HG03095 (cell line): ENCODE results near the gene KRT80.

ENCODE experiments used
- ATAC-seq: cut with Tn5 transposase; IDR thresholded peaks from one replicate; pipeline ENCODE4 v1.9.1; 2021; ENCODE audit warnings: moderate library complexity; ENCODE audit not compliant: unreplicated experiment

The KRT80 gene

DNA sequence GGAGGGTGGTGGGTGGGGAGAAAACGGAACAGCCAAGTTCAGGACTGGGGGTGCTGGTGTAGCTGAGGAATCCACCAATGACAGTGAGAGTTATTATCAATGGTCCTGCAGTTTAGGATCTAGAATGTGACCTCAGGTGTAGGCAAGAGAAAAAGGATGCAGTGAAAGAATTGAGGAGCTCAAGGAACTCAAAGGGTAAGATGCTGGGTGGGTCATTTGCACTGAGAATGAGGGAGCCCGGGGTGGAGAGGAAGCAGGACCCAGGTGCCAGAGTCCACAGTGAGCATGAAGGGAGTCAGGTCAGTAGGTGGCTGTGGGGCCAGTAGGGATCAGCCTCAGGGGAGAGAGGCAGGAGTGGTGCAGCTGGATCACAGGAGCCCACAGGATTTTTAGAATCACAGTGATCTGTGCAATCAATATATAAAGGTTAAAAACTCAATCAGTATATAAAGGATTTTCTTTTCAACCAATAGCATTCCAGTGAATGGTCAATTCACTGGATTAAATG, 38.1 kb upstream of the KRT80 start:
- no peak for ATAC-seq

DNA sequence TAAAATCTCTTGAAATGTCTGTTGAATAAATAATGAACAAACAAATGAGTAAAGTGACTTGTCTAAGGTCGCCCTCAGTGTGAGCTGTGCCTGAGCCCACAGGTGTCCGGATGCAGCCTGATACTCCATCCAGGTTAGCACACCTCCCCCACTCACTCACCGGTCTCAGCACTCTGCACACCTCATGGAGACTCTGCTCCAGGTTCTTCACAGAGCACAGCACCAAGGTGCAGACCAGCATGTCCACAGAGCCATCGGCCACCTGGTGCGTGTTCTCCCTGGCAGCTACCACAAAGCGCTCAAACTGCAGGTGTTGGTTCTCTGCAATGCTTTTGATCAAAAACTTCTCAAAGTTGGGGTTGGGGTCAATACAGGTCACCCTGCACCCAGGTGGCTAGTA, 37.1 kb upstream of the KRT80 start:
- no peak for ATAC-seq

DNA sequence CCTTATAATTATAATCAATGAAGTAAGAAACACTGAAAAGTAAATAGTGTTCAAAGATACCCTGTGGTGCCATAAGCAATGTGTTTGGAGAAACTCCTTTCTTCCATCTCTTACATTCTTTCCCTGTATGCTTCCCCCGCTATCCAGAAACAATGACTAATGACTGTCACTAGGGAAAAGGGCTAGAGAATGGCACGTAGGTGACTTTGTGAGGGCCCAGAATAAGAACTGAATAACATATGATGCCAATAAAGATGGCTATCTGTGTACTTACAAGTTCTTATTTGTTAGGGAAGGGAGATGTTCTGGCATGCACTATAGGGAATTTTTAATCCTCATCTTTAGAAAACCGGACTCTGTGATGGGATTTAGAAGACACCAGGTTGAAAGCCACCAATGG, 36.6 kb upstream of the KRT80 start:
- ATAC-seq: no peak

DNA sequence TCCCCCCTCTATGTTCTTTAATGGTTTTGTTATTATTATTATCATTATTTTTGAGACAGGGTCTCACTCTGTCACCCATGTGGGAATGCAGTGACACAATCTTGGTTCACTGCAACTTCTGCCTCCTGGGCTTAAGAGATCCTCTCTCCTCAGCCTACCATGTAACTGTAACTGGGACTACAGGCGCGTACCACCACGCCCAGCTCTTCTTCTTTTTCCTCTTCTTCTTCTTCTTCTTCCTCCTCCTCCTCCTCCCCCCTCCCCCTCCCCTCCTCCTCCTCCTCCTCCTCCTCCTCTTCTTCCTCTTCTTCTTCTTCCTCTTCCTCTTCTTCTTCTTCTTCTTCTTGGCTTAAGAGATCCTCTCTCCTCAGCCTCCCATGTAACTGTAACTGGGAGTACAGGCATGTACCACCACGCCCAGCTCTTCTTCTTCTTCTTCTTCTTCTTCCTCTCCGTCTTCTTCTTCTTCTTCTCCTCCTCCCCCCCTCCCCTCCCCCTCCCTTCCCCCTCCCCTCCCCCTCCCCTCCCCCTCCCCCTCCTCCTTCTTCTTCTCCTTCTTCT, 35.9 kb upstream of the KRT80 start:
- ATAC-seq: no peak

DNA sequence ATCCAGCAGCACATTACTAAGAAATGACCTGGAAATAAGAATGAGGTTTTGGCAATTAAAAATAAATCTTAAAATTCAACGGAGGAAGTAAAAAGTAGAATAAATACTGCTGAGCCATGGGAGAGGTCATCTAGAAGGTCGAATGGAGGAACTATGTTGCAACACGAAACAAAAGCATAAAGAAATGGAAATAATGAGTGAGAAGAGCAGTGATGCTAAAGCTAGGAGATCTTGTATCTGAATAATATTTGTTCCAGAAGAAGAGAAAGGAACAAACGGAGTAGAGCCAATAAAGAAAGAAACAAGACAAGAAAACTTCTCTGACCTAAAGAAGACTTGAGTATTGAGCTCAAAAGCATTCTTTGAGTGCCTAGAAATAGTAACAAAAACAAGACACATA, 34.6 kb upstream of the KRT80 start:
- ATAC-seq: no peak

DNA sequence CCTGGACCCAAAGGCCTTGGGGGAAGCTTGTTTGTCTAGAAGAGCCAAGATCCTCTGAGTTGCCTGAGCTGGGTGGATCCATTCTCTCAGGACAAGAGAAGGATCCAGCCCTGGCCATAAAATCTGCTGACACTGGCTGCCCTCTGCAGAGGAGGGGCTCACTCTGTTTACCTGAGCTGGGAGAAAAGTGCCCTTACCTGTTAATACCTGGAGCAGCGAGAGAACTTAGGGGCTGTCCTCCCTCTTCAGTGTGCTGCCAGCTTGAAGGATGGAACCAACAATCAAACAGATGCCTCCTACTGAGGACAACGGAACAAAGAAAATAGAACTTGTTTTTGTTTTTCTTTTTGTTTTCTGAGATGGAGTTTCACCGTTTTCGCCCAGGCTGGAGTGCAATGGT, 33.9 kb upstream of the KRT80 start:
- no peak for ATAC-seq

DNA sequence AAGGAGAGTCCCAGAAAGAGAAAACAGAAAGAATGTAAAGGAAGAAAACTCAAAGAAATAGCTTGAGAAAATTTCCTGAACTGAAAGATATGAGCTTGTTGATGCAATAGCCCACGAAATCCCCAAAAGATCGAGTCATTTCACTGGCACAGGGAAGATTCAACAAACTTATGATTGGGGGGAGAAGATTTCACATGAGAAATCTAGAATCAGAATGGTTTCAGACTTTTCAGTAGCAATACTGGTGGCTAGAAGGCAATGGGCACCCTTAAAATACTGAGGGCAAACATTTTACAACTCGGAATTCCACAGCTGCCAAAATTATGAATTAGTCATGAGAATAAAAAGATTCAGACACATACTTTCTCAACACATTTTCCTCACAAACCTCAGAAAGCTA, 32.3 kb upstream of the KRT80 start:
- ATAC-seq: no peak

DNA sequence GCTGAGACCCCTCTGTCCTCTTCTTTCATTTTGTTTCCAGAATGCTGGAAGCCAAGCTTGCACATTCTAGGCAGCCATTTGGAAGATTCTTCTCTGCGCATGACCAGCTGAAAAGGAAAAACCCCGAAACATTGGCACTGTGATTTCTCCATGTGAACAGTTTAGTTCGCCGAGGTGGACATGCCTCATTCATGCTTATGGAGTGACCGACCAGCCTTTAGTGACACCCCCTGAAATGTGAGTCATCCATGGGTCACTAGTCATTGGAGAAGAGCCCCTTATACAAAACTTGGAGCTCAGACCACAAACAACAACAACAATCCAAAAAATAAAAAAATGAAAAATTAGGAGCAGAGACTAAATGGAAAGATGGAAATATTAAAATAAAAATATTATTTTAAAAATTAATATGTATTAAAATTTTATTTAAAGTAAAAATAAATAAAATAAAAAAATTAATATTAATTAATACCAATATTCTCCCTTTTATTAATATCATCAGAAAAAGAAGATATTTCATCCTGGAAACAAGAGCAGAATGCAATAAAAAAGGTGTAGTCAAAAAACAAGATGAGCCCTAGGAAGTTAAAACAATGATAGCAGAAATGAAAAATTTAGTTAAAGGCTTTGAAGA, 31.7 kb upstream of the KRT80 start:
- no peak for ATAC-seq

DNA sequence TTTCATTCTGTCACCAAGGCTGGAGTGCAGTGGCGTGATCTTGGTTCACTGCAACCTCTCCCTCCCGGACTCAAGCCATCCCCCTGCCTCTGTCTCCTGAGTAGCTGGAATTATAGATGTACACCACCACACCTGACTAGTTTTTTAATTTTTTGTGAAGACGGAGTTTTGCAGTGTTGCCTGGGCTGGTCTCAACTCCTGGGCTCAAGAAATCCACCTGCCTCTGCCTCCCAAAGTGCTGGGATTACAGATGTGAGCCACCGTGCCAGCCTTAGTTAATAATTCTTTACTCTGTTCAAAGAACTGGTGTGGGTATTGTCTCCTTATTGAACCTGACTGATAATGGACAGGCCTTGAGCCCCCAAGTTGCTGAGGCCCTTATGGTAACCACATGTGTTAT, 30.9 kb upstream of the KRT80 start:
- ATAC-seq: no peak

DNA sequence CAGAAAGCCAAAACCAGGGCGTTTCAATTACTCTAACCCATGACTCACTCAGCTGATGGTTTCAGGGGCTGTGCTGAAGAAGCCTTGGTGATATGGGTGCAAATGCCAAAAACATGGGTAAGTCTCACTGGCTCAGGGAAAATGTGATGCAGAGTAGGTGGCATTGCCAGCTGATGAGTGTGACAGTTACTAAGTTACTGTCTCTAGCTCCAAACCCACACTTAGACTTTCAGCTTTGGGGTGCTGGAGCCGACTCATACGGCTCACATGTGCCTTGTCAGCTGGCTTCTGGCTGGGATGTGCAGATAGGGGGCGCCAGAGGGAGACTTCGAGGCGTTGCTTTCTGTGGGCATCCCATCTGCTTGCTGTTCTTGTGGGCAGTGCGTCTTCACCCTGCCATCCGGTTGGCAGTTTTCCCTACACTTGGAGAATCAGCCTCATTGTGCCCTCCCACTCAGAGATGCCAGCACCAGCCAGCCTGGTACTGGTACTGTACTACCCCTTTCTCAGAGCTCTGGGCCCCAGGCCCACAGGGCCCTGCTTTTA, 30.2 kb upstream of the KRT80 start:
- no peak for ATAC-seq

DNA sequence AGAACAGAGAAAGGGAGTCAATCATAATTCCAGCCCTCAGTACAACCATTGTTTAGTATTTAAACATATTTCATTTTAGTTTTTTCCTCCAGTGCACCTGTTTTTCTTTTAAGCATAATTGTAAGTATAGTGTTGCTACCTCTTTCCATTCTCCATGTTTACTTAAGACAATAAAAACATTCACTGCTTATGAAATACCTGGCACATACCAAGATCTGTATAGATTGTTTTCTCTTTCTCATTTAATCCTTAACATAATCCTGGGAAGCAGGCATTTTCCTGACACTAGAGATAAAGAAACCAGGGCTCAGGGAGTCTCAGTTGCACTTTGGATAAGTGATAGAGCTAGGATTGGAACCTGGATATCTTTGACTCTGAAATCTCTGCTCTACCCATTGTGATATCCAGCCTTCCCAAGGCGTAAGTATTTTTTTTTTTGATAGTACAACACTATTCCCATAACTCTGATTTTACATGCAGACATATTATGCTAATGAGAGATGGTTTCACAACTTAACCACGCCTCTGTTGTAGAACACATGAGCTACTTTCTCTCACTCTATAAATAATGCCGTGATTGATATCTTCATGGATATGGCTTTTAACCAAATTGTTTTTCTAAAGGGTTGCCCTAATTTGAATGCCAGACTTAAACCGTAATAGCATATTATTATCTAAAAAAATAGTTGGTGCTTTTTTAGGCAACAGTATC, 29.4 kb upstream of the KRT80 start:
- ATAC-seq: no peak

DNA sequence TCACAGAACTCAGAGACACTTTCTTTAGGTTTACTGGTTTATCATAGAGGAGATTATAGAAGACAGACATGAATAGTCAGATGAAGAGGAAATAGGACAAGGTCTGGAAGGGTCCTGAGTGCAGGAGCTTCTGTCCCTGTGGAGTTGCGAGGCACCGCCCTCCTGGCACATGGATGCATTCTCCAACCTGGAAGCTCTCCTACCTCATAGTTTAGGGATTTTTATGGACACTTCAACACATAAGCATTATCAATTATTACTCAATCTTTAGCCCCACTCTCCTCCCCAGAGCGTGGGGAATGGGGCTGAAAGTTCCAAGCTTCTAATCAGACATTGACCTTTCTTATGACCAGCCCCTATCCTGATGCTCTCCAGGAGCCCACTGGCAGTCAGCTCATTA, 28.7 kb upstream of the KRT80 start:
- ATAC-seq: no peak

DNA sequence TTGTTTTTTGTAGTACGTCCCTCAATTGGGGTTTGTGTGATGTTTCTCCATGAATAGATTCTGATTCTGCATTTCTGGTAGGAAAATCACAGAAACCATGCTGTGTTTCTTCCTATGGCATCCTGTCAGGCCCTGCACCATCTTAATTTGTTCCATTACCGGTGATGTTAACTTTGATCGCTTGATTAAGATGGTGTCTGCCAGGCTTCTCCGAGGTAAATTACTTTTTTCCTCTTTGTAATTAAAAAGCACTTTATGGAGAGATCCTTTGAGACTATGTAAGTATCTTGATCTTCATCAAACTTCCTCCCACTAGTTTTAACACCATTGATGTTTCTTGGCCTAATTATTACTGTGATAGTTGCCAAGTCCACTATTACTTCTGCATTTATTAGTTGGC, 26.2 kb upstream of the KRT80 start:
- ATAC-seq: no peak

DNA sequence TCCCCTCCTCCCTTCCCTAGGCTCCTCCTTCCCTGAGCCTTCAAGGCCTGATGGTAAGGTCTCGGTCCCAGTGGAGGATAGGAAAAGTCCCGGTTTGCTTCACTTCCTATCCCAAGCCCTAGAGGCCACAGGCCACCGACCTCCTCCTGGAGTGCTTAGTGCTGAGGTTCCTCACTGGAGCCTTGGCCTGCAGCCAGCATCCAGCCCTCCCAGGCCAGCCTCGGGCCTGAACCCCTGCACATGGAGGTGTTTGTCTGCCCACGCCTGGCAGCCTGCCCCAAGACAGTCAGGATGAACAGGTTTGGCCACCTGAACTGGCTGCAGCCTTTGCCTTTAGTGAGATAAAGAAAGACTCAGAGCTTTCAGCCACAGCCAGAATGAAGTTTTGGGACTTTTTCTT, 25.4 kb upstream of the KRT80 start:
- no peak for ATAC-seq

DNA sequence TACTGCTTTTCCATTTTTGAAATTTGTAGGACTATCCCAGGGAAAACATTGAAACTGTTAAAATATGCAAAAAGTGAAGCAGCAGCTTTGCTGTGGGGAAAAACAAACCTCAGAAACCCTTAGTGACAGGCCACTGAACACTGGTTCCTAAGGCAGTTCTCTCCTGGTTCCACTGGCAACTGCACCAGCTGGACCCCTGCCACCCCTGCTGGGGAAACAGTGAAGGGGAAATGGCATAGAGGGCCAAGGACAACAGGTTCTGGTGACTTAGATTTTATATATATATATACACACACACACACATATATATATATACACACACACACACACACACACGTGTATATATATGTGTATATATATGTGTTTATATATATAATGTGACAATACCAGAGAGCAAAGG, 25.0 kb upstream of the KRT80 start:
- ATAC-seq: no peak

DNA sequence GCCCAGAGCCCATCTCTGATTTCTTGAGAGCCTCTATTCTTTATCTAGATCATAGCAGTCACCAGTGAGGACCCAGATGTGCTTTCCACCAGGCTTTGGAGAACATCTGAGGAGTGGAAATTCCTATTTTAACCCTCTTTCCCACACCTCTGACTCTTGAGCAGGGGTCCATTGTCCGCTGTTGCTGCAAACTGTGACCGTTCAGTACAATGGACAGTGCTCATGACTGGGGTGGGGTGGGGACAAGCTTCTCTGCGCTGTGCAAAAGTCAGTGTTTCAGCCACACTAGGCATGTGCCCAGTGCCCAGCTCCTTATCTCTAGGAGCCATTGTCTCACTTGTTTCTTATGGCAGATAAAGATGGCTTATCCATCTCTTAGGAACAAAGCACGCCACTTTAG, 24.3 kb upstream of the KRT80 start:
- no peak for ATAC-seq

DNA sequence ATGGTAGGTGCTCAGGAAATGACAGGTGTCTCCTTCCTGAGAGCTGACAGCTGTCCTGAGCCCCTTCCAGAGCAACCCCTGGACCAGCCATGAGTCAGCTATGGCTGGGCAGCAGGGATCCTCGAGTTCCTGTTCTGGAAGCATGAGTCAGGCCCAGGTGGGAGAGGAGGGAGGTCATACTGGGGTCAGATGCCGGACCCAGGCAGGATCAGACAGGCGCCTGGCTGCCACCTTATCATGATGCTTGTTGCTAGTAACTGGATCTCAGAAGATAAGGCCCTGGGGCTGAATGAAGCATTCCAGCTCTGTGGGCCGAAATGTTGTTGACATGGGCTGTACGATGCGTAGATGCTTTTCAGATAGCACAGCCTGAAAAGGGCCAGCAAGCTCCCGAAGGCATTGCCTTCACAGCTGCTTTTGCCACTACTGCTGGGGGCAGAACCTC, 23.8 kb upstream of the KRT80 start:
- no peak for ATAC-seq

DNA sequence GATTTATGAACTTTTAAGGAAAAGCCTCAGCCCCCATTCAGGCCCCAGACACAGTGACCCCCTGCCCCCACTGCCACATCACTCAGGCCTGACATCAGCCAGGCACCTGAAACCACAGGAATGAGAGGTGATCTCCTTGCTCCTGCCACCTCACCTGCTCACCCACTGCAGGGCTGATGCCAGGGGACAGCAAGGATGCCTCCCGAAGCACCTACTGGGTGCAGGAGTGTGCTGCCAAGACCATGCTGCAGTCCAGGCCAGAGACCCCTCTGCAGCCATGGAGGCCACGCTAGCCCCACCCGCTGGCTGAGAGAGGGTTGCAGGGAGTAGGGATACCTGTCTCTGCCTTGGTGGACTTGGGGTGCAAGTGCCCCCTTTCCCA, 22.6 kb upstream of the KRT80 start:
- ATAC-seq: no peak

DNA sequence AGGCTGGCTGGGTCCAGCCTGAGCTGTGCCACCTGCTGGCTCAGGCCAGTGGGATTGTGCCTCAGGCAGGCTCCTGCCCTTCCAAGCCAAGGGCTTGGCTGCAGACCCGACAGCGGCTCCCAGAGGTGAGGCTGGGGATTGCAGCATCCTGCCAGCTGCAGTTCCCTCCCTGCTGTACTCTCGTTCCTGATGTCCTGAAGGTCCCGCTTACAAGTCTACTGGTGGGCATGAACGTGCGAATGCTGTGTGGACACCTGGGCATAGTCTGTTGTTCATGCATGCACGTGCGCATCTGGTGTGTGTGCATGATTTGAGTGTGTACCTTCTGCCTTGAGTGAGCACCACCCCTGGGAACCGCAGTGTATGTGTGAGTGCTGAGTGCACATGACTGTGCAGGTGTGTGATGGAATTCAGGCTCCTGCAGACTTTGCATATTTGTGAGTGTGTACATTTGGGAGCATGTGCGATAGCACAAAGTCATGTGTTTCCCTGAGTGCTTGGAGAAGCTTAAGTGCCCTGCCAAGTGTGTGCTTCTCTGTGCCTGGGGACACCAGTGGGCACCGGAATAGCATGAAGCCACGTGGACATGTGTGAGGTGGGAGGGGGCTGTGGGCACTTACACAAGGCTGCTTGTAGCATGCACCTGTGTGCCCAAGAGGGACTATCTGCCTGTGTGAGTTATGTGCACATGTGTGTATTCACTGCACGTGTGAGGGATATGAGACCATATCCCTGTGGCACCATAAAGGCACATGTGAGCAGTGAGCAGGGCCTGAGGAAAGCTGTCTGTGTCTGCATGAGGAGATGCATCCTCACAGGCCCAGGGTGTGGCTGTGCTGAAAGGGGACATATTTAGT, 22.0 kb upstream of the KRT80 start:
- no peak for ATAC-seq

DNA sequence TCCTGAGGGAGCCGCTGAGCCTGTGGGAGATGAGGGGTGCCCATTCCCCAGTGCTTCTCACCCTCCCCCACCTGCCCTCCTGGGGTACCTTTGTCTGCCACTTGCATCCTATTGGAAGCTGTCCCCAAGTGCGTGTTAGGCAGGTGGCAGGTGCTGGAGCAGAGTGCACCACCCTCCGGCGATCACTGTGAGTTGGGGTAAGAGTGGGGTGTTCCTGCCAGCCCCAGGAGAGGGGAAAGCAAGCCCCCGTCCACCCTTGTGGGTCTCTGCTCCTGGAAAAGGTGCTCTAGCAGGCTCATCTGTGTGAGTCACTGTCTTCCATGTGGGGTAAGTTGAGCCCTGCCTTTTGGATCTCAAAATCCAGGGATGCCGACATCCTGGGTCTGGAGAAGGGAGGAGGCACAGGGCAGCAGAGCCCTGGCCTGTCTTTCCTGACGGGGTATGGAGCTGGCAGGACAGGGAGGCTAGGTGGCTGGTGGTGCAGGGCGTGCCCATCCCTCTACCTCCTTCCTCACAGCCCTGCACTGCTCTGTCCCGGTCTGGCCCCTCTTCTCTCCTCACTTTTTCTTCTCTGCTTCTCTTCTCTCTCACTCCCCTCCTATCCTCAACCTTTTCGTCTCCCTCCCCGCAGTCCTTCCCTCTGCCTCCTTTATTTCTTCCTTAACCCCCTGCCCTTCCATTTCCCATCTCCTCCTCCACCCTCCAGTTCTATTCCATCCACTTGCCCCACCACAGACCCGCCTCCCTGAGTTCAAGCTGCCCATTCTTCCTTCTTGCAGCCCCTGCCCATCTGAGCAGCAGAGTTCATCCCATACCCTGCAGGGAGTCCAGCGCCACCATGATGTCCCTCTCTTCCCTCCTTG, 21.1 kb upstream of the KRT80 start:
- no peak for ATAC-seq
